Liver (tissue), 3 donors: ENCODE measurements around the gene ANKRD11.

Experiments used
- EGR1 ChIP-seq, 2 donors: IDR thresholded peaks; 2 replicates each; pipeline ENCODE4 v1.6.1; 2016 to 2018; ENCODE audit warnings: antibody characterized with exemption in 2 of 2, low read depth in 2 of 2
- NR2F2 ChIP-seq: IDR thresholded peaks from 2 replicates; pipeline ENCODE4 v1.6.1; 2016; ENCODE audit warnings: antibody characterized with exemption
- RAD21 ChIP-seq, 2 donors: IDR thresholded peaks; 2 replicates each; pipeline ENCODE4 v1.6.1; 2016; ENCODE audit warnings: antibody characterized with exemption in 2 of 2, mild to moderate bottlenecking in 2 of 2
- SP1 ChIP-seq: IDR thresholded peaks from 2 replicates; pipeline ENCODE4 v1.6.1; 2018; ENCODE audit warnings: antibody characterized with exemption, mild to moderate bottlenecking
- TAF1 ChIP-seq: conservative IDR thresholded peaks from 2 replicates; pipeline ENCODE4 v1.6.1; 2016; ENCODE audit warnings: antibody characterized with exemption, mild to moderate bottlenecking
- TF ChIP-seq, protein P1 (sequence below): fragments of 150-350 bp; IDR thresholded peaks from 2 replicates; pipeline ENCODE4 v1.5.1; 2017; ENCODE audit warnings: improper control_type of control experiment, low read depth, low read length; ENCODE audit not compliant: missing input control
- TF ChIP-seq, protein P2 (sequence below): IDR thresholded peaks from 2 replicates; pipeline ENCODE4 v1.6.1; 2016; ENCODE audit warnings: antibody characterized with exemption
- TF ChIP-seq, protein P3 (sequence below): IDR thresholded peaks from 2 replicates; pipeline ENCODE4 v1.6.1; 2016; ENCODE audit warnings: antibody characterized with exemption, mild to moderate bottlenecking
- donor health status: healthy.
- donor health status: healthy.

DNA sequence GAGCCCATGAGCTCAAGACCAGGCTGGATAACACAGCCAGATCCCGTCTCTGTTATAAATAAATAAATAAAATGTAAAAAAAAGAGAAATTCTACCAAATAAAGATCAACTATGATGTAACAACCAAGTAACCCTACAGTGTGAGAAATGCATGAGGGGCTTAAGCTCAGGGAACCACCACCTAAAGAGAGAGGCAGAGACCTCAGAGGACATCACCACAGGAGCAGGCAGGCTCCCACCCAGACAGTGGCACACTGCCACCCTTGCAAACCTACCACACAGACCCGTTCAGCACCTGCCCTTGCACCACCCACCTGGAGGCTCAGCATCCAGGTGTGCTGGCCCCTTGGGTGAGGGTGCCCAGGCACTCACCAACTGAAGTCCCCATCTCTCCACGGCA, 45.6 kb downstream of the ANKRD11 start:
- no peak for TF ChIP-seq NR2F2
- no peak for TF ChIP-seq RAD21 (IDR thresholded peaks at IDR 0.05)
- TF ChIP-seq, protein P1, sequence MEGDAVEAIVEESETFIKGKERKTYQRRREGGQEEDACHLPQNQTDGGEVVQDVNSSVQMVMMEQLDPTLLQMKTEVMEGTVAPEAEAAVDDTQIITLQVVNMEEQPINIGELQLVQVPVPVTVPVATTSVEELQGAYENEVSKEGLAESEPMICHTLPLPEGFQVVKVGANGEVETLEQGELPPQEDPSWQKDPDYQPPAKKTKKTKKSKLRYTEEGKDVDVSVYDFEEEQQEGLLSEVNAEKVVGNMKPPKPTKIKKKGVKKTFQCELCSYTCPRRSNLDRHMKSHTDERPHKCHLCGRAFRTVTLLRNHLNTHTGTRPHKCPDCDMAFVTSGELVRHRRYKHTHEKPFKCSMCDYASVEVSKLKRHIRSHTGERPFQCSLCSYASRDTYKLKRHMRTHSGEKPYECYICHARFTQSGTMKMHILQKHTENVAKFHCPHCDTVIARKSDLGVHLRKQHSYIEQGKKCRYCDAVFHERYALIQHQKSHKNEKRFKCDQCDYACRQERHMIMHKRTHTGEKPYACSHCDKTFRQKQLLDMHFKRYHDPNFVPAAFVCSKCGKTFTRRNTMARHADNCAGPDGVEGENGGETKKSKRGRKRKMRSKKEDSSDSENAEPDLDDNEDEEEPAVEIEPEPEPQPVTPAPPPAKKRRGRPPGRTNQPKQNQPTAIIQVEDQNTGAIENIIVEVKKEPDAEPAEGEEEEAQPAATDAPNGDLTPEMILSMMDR = no peak
- TF ChIP-seq, protein P2, sequence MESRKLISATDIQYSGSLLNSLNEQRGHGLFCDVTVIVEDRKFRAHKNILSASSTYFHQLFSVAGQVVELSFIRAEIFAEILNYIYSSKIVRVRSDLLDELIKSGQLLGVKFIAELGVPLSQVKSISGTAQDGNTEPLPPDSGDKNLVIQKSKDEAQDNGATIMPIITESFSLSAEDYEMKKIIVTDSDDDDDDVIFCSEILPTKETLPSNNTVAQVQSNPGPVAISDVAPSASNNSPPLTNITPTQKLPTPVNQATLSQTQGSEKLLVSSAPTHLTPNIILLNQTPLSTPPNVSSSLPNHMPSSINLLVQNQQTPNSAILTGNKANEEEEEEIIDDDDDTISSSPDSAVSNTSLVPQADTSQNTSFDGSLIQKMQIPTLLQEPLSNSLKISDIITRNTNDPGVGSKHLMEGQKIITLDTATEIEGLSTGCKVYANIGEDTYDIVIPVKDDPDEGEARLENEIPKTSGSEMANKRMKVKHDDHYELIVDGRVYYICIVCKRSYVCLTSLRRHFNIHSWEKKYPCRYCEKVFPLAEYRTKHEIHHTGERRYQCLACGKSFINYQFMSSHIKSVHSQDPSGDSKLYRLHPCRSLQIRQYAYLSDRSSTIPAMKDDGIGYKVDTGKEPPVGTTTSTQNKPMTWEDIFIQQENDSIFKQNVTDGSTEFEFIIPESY = no peak
- TF ChIP-seq TAF1 = no peak
- TF ChIP-seq EGR1 (IDR thresholded peaks at IDR 0.05; ENCODE audit: low read depth in 2 of 2) = no peak
- TF ChIP-seq, protein P3, sequence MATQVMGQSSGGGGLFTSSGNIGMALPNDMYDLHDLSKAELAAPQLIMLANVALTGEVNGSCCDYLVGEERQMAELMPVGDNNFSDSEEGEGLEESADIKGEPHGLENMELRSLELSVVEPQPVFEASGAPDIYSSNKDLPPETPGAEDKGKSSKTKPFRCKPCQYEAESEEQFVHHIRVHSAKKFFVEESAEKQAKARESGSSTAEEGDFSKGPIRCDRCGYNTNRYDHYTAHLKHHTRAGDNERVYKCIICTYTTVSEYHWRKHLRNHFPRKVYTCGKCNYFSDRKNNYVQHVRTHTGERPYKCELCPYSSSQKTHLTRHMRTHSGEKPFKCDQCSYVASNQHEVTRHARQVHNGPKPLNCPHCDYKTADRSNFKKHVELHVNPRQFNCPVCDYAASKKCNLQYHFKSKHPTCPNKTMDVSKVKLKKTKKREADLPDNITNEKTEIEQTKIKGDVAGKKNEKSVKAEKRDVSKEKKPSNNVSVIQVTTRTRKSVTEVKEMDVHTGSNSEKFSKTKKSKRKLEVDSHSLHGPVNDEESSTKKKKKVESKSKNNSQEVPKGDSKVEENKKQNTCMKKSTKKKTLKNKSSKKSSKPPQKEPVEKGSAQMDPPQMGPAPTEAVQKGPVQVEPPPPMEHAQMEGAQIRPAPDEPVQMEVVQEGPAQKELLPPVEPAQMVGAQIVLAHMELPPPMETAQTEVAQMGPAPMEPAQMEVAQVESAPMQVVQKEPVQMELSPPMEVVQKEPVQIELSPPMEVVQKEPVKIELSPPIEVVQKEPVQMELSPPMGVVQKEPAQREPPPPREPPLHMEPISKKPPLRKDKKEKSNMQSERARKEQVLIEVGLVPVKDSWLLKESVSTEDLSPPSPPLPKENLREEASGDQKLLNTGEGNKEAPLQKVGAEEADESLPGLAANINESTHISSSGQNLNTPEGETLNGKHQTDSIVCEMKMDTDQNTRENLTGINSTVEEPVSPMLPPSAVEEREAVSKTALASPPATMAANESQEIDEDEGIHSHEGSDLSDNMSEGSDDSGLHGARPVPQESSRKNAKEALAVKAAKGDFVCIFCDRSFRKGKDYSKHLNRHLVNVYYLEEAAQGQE = no peak
- TF ChIP-seq SP1 = no peak
